Large intestine (tissue), 1 donor: ENCODE data around the gene ADCY7. TPM values are rescaled to one million over a fixed set of nuclear protein-coding genes. Genes with fewer than 3 reads are reported as not detected.

Experiments
- polyA plus RNA-seq: library from polyadenylated mRNA; unstranded; fragments of 120-200 nt; gene quantifications from one replicate; pipeline ENCODE4 v1.2.1, GENCODE V29; 2013

ADCY7 gene
- polyA plus RNA-seq, 1 donor, result 10.0 TPM

Other genes with a start within 250 kb of the ADCY7 start
- gene CNEP1R1, start 241.3 kb upstream of the ADCY7 start, polyA plus RNA-seq, result 25.3 TPM
- gene HEATR3, start 200.6 kb upstream of the ADCY7 start, polyA plus RNA-seq, result 11.7 TPM
- gene TENT4B, start 113.2 kb upstream of the ADCY7 start, polyA plus RNA-seq, result 17.2 TPM
- 69.7 TPM for gene BRD7, start 102.4 kb downstream of the ADCY7 start, polyA plus RNA-seq